GM13976 (cell line): Measurements from ENCODE around the gene TMPRSS9.

Experiments used
- DNase-seq: peaks from one replicate; pipeline ENCODE4 v3.0.0; 2012; ENCODE audit warnings: low spot score
- CTCF ChIP-seq: IDR thresholded peaks from 2 replicates; pipeline ENCODE4 v1.5.1; 2012; ENCODE audit warnings: borderline replicate concordance, mild to moderate bottlenecking; ENCODE audit not compliant: insufficient read depth; ENCODE audit errors: extremely low read depth, missing control alignments, control extremely low read depth
- in situ Hi-C: fragments of 300-500 bp; cut with MboI; formaldehyde crosslinking; loops from one replicate; pipeline ENCODE4 v1.12.0; 2022; ENCODE audit warnings: low sequenced_read_pairs, mixed read lengths, inconsistent platforms; ENCODE audit not compliant: unreplicated experiment

Gene TMPRSS9

DNA sequence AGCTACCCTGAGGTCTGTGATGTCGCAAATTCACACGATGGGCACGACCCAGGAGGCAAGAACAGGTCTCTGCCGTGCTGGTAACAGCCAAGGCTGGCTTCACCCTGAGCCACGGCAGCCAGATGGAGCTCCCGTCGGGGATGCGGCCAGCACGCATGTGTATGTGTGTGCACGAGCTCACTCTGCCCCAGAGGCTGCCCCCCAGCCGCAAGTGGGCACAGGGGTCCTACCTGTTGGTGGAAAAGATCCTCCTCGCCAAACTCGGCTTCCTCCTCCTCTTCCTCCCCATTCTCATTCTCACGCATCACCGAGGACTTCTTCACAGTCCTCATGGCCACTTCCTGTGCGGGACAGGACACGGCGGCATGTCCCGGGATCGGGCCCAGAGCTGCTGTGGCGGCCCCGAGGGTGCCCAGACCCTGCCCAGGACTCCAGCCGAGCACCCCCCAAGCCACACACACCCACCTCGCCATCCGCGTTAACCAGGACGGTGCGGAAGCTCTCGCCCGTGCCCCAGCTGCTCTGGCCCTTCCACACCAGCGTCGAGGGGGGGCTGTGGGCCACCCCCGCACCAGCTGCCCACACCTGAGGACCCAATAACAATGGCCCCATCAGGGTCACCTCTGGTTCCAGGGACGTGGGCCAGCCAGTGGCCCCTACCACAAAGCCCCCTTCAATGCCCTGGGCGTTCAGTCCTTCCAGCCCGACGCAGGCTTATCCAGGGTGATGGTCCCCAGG, 71.4 kb downstream of the TMPRSS9 start:
- in situ Hi-C loops: no loop called here
- no peak for TF ChIP-seq CTCF
- no peak for DNase-seq

DNA sequence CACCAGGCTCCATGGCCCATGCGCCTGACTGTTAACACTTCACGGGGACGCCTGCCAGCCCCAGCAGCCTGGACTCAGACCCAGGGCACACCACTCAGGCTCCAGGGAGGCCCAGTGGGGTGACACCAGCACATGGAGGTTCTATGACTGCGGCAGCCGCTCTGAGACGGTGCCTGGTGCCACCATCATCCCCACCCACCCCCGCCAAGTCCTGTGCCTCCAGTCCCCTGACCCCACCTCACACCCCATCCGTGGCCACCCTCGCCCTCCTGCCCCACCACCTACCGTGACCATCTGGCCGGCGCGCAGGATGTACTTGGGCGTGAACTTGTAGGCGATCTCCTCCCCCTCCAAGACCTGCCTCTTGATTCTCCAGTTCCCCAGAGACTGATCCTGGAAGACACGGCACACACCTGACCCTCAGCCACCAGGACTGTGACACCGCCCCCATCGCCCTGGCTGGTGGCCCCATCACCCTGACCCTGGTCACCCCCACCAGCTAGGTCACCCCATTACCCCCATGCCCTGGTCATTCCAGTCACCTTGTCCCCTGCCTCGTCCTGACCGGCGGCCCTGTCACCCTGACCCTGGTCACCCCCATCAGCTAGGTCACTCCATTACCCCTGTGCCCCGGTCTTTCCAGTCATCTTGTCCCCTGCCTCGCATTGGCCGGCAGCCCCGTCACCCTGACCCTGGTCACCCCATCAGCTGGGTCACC, 72.2 kb downstream of the TMPRSS9 start:
- no peak for TF ChIP-seq CTCF
- in situ Hi-C loops: no loop called here
- no peak for DNase-seq

DNA sequence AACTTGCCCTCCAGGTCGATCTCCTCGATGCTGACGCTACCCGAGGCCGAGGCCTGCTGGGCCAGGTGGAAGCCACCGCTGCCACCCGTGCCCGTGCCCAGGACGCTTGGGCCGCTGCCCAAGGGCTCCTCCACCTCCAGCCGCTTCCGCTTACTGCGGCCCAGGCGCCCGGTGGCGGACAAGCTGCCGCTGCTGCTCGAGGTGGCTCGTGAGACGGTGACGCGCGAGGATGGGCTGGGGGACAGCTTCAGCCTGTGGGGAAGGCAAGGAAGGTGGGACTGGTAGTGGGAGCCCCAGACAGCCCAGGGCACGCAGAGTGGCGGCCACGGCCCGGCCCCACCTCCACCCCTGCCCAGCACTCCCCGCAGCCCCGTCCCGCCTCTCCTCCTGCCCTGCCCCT, 73.8 kb downstream of the TMPRSS9 start:
- in situ Hi-C loops: no loop called here
- no peak for TF ChIP-seq CTCF
- DNase-seq: no peak

- in situ Hi-C loops: no loop called here
- no peak for DNase-seq
- no peak for TF ChIP-seq CTCF
Measured at GRCh38 chr19:2434267-2434666, 74.2 kb downstream of the TMPRSS9 start.

DNA sequence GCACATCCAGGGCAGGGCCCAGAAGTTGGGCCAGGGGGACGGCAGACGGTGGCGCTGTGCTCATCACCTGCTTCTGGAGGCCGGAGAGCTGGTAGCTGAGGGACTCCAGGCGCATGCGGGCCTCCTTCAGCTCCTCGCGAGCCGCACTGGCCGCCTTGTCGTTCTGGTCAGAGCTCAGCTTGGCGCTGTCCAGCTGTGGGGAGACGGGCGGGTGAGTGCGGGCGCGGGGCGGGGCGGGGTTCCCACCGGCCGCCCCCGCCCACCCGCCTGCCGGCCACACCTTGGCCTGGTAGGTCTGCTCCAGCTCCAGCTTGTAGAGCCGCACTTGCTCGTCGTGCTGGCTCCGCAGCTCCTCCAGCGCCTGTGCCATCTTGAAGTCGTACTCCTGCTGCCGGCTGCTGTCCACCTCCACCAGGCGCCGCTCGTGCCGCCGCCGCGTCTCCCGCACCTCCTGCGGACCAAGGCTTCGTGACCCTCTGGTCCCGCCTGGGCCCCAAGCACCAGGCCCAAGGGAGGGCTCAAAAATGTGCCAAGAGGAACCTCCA, 74.7 kb downstream of the TMPRSS9 start:
- in situ Hi-C loops: no loop called here
- no peak for TF ChIP-seq CTCF

GRCh38 chr19:2436384-2436783, 76.3 kb downstream of the TMPRSS9 start:
- in situ Hi-C loops: no loop called here
- DNase-seq: no peak
- TF ChIP-seq CTCF: no peak

More for the DNA sequence above, 74.7 kb downstream of the TMPRSS9 start:
- no peak for DNase-seq
